SJSA1 (cell line): ENCODE results near the gene NRIP2. TPM values are rescaled to one million over a fixed set of nuclear protein-coding genes. Genes with fewer than 3 reads are reported as not detected.

Experiments
- DNase-seq, 2 experiments: peaks; one replicate each; pipeline ENCODE4 v3.0.0-alpha.2; 2015 to 2020; ENCODE audit warnings: low spot score in 2 of 2, low read depth in 1 of 2
- H3K27ac ChIP-seq: fragments of 250-450 bp; sonication (Bioruptor Pico); 2 replicates; pipeline ENCODE4 v1.5.1; 2020; ENCODE audit warnings: mild to moderate bottlenecking, moderate library complexity
- H3K27me3 ChIP-seq: fragments of 250-450 bp; sonication (Bioruptor Pico); replicated peaks from 2 replicates; pipeline ENCODE4 v1.5.1; 2020; ENCODE audit warnings: mild to moderate bottlenecking, moderate library complexity
- H3K36me3 ChIP-seq: fragments of 250-450 bp; sonication (Bioruptor Pico); 2 replicates; pipeline ENCODE4 v1.5.1; 2020; ENCODE audit warnings: mild to moderate bottlenecking
- H3K4me1 ChIP-seq: fragments of 250-450 bp; sonication (Bioruptor Pico); replicated peaks from 2 replicates; pipeline ENCODE4 v1.6.1; 2021; ENCODE audit warnings: mild to moderate bottlenecking
- H3K4me3 ChIP-seq: fragments of 250-450 bp; sonication (Bioruptor Pico); 2 replicates; pipeline ENCODE4 v1.5.1; 2020; ENCODE audit warnings: mild to moderate bottlenecking
- H3K9me3 ChIP-seq: fragments of 250-450 bp; sonication (Bioruptor Pico); replicated peaks from 2 replicates; pipeline ENCODE4 v1.5.1; 2020; ENCODE audit warnings: mild to moderate bottlenecking
- total RNA-seq: library from RNA; depleted of rRNA; stranded (reverse); fragments of >200 nt; shearing (Covaris generic); gene quantifications from 2 replicates; pipeline ENCODE4 v1.2.3, GENCODE V29; 2014

Gene NRIP2
- total RNA-seq, 1 experiment from 2014 or later, result 0.32 TPM

DNA sequence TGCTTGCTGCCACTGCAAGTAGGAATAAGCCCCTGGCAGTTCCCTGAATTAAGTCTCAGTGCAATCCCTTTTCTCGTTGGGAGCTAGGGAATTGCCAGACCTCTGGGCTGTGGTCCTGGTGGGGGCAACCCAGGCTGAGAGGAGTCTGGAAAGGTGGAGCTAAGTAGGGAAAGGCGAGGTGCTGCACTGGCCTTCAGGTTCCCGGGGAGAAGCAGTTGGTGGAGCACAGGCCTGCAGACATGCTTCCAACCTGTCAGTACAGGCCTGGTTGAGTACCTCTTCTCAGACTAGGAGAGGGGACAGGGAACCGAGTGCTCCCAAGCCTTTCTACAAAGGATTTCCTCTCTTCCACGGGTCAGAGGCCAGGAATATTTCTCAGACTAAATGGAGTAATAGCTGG lies 1.5 kb downstream of the NRIP2 start:
- no peaks in the 10 kb centered on the region for H3K9me3 ChIP-seq
- H3K4me1 ChIP-seq, result peaks cover 16% of the 10 kb centered on the region
- peaks cover 10% of the 10 kb centered on the region for H3K36me3 ChIP-seq
- H3K4me3 ChIP-seq, result no peak overlapping the region
- no peak overlapping the region for H3K27ac ChIP-seq
- no peak for DNase-seq
- no peaks in the 10 kb centered on the region for H3K27me3 ChIP-seq

DNA sequence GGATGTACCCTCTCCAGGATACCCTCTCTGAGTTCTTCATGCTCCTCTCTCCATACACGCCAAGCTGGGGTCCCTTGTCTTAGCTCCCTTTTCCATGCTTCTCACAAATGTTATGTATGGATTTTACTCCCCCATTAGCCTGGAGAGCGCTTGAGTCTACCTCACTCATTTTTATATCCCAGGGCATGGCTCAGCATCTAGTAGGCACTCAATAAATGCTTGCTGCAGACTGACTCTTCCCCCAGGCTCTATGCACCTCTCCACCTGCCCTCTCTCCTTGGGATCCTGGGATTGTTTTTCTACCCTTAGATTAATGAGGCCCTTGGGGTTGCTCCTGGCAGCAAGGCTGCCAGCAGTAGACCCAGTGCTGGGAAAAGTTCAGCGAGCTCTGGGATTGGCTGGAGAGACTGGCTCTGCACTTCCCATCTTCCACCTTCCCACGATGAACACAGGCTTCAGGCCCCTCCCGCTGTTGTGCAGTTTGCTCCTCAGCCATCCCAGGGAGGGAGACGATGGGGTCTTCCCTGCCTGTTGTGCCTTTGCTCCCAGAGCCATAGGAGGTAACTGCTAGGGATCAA lies 2.2 kb downstream of the NRIP2 start:
- Histone ChIP-seq H3K27me3 (no peaks in the 10 kb centered on the region), H3K27ac (no peak overlapping the region), H3K4me3 (no peak overlapping the region), H3K4me1 (peaks cover 16% of the 10 kb centered on the region), H3K36me3 (peaks cover 17% of the 10 kb centered on the region), H3K9me3 (no peaks in the 10 kb centered on the region)
- DNase-seq, result no peak

DNA sequence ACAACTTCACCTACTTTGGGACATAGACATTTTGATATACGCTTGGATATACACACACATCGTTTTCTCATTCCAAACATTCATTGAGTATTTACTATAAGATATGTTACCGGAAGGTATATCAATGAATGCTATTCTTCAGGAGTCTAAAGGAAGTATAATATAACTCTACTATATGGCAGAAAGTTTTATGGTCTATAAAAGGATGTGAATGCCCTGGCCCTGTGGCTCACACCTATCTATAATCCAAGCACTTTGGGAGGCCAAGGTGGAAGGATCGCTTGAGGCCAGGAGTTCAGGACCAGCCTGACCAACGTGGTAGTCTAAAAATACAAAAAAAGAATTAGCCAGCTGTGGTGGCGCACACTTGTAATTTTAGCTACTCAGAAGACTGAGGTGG lies 5.6 kb downstream of the NRIP2 start:
- Histone ChIP-seq H3K27me3 (no peaks in the 10 kb centered on the region), H3K9me3 (no peaks in the 10 kb centered on the region), H3K27ac (no peak overlapping the region), H3K4me3 (no peak overlapping the region), H3K36me3 (peaks cover 48% of the 10 kb centered on the region), H3K4me1 (peaks cover 8% of the 10 kb centered on the region)
- DNase-seq, result no peak

DNA sequence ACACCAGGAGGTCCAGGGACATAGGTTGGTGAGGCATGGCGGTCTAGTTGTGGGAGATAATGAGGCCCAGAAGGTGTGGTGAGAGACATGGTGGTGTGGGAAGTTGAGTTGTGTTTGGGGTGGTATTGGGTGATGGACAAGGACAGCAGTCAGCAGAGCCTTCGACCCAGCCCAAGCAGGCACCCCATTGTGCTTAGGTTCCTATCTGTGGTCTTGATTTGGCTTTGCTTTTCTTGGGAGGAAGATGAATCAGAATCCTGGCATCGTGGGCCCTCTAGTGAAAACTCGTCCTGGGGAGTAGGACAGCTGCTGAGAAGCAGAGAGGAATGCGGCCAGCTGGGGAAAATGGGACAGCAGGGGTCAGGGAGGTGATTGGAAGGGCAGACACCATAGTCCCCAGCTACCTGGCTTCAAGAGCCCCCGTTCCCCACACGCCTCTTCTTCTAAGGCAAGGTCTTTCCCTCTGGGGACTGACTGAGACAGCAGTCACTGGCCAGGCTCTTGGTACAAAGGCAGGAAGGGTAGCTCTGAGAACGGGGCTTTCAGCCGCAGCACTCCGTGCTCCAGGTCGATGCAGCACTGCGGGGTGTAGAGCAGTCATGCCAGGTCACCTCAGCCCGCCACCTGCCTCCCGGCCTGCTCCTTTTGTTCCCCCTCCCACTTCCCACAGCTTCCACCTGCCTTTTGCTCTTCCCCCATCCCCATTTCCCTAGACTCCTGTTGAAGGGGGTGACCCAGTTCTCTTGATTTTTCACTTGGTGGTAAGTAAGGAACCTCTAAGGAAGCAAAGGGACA lies 7.9 kb downstream of the NRIP2 start:
- H3K27me3 ChIP-seq, result no peaks in the 10 kb centered on the region
- H3K4me3 ChIP-seq, result no peak overlapping the region
- DNase-seq, result no peak
- no peak overlapping the region for H3K27ac ChIP-seq
- H3K4me1 ChIP-seq, result peaks cover 10% of the 10 kb centered on the region
- H3K9me3 ChIP-seq, result no peaks in the 10 kb centered on the region
- H3K36me3 ChIP-seq, result peaks cover 70% of the 10 kb centered on the region

DNA sequence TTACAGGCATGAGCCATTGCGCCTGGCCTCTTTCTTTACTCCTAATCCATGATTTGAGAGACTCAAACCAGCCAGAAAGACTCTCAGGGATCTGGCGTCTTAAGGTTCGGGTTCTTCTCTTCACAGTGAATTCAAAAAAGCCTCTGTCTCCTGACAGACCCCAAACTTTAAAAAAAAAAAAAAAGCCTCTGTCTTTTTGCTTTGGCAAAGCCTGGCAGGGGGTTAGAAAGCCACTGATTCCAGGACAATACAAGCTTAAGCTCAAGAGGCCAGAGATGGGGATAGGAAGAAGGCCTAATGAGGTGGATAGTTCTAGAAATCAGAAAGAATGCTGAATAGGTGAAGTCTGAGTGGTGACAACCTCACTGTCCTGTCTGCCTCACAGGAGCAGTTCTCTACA lies 8.8 kb downstream of the NRIP2 start:
- Histone ChIP-seq H3K4me3 (no peak overlapping the region), H3K36me3 (peaks cover 76% of the 10 kb centered on the region), H3K27me3 (no peaks in the 10 kb centered on the region), H3K9me3 (no peaks in the 10 kb centered on the region), H3K4me1 (peaks cover 10% of the 10 kb centered on the region), H3K27ac (no peak overlapping the region)
- no peak for DNase-seq

DNA sequence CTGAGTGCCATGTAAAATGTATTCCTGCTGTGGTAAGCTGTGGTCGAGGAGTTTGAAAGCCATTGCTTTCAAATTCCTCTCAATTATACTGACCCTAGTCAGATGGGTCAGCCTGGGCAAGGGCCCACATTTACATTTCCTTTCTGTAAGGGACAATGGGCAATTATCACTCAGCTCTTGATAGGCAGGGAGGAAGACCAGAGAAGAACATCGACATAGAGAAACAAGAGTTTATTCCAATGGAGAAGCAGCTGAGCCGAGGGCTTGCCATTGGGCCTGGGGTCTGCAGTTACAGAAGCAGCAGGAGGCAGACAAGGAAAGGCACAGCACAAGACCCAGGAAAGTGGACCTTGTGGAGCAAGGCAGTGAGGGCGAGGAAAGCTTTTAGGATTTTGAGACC lies 9.7 kb downstream of the NRIP2 start:
- Histone ChIP-seq H3K4me1 (peaks cover 10% of the 10 kb centered on the region), H3K4me3 (no peak overlapping the region), H3K36me3 (peaks cover 82% of the 10 kb centered on the region), H3K27me3 (no peaks in the 10 kb centered on the region), H3K27ac (peak overlapping the region; percentile 17; the same call in 1 of the 2 replicates), H3K9me3 (no peaks in the 10 kb centered on the region)
- DNase-seq, result no peak

DNA sequence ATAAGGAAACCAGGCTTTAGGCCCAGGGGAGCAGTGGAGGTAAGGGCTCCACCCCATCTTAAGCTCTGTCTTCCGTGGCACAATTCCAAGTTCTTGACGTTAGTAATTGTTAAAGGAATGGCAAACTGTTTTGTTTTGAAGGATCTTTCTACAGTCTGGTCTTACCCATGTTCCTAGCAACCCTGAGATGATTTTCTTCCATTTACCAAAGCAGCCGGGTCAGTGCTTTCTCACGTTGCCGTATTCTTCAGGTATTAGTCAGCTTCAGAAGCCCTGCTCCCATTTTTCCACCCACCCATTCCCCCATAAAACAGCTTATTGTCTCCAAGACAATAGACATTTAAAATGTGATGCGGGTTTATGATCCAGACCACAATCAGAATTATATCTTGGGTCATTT lies 10.3 kb downstream of the NRIP2 start:
- Histone ChIP-seq H3K27ac (peak overlapping the region; percentile 17; the same call in 1 of the 2 replicates), H3K36me3 (peaks cover 88% of the 10 kb centered on the region), H3K27me3 (no peaks in the 10 kb centered on the region), H3K4me1 (peaks cover 10% of the 10 kb centered on the region), H3K4me3 (no peak overlapping the region), H3K9me3 (no peaks in the 10 kb centered on the region)
- DNase-seq, result no peak

DNA sequence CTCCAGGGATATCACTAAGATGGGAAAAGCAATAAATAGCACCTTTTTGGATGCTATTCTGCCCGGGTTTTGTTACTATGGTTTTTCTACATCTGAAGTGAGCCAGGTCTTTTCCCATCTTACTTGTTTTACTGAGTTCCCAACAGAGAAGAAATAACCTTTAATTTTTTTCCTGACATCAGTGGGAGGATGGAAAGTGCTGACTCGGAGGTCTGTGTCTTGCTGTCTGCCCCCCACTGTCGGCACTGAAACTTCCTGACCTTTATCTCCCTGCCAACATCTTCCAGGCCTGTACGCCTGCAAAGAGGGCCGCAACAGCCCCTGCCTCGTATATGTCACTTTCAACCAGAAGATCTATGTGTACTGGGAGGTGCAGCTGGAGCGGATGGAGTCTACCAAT lies 11.4 kb downstream of the NRIP2 start:
- no peak overlapping the region for H3K27ac ChIP-seq
- peaks cover 86% of the 10 kb centered on the region for H3K36me3 ChIP-seq
- H3K27me3 ChIP-seq, result no peaks in the 10 kb centered on the region
- H3K4me1 ChIP-seq, result peaks cover 10% of the 10 kb centered on the region
- no peak overlapping the region for H3K4me3 ChIP-seq
- no peak for DNase-seq
- no peaks in the 10 kb centered on the region for H3K9me3 ChIP-seq

DNA sequence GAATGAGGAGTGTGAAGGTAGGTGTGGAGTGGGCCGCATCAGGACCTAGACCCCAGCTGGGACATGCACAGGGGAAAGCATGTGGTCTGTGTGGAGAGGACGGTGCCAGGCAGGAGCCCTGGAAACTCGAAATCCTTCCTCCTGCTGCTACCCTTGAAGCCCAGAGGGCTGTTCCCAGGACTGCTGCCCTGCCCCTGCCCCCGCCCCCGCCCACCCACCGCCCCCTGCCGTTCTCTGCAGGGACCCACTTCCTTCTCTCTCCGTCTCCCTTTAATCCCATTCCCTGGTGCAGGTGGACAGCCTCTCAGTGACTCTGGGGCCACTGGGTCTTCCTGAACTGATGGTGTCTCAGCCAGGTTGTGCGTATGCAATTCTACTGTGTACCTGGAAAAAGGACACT lies 14.4 kb downstream of the NRIP2 start:
- no peaks in the 10 kb centered on the region for H3K27me3 ChIP-seq

DNA sequence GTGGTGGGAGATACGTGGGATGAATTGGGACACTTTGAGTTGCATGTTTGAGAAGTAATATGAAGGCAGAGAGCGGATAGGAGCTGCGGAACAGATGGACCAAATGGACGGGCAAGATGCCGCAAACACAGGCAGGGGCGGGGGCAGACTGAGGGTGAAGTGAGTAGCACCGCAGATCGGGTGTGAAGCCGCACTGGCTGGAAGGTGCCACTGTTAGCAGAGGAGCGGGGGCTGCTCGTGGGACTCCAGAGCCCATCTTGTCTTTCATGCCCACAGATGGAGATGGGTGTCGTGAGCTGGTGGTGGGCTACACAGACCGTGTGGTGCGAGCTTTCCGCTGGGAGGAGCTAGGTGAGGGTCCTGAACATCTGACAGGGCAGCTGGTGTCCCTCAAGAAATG lies 15.0 kb downstream of the NRIP2 start:
- Histone ChIP-seq H3K27ac (no peak overlapping the region), H3K9me3 (no peaks in the 10 kb centered on the region), H3K27me3 (no peaks in the 10 kb centered on the region), H3K4me1 (peaks cover 8% of the 10 kb centered on the region), H3K4me3 (no peak overlapping the region), H3K36me3 (peaks cover 72% of the 10 kb centered on the region)
- no peak for DNase-seq

More for the DNA sequence above, 14.4 kb downstream of the NRIP2 start:
- H3K4me1 ChIP-seq, result peaks cover 10% of the 10 kb centered on the region
- H3K9me3 ChIP-seq, result no peaks in the 10 kb centered on the region
- peaks cover 75% of the 10 kb centered on the region for H3K36me3 ChIP-seq
- no peak for DNase-seq
- H3K27ac ChIP-seq, result no peak overlapping the region
- H3K4me3 ChIP-seq, result no peak overlapping the region

DNA sequence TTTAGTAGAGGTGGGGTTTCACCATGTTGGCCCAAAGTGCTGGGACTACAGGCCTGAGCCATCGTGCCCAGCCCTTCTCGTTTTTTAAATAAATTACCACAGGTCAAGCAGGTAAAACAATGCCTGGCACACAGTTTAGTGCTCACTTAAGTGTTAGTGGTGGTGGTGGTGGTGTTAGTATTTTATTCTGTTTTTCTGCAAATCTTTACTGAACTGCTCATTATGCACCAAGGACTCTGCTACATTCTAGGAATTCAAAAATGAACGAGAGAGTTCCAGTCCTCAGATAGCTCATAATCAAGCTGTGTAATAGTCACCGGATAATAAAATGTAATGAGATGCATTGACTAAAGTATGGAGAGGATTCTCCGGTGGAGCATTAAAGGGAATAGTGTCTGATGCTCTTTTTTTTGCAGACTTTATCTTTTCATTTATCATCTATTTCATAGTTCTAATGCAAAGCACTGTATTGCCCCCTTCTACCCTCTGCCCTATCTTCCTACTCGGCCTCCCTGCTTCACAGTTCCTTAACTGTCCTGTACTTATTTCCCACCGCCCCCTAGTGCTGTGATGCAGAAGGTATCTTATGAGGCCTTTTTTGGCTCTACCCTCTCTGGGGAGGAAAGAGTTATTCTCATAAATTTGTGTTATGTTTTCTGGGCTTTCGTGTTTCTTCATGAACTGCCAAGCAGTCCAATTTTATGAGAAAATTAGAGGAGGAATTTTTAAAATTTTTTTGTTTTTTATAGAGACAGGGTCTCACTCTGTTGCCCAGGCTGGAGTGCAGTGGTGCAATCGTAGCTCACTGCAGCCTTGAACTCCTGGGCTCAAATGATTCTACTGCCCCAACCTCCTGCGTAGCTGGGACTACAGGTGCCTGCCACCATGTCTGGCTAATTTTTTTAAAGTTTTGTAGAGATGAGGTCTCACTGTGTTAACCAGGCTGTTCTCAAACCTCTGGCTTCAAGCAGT lies 21.3 kb downstream of the NRIP2 start:
- Histone ChIP-seq H3K36me3 (peaks cover 26% of the 10 kb centered on the region), H3K27ac (peak overlapping the region; percentile 81), H3K4me3 (peak overlapping the region; percentile 69), H3K9me3 (no peaks in the 10 kb centered on the region), H3K27me3 (no peaks in the 10 kb centered on the region), H3K4me1 (0 out of 2 replicates have a peak, but pooled peaks cover 7% of the 10 kb centered on the region)
- DNase-seq, result peak; percentile 61 to 71

DNA sequence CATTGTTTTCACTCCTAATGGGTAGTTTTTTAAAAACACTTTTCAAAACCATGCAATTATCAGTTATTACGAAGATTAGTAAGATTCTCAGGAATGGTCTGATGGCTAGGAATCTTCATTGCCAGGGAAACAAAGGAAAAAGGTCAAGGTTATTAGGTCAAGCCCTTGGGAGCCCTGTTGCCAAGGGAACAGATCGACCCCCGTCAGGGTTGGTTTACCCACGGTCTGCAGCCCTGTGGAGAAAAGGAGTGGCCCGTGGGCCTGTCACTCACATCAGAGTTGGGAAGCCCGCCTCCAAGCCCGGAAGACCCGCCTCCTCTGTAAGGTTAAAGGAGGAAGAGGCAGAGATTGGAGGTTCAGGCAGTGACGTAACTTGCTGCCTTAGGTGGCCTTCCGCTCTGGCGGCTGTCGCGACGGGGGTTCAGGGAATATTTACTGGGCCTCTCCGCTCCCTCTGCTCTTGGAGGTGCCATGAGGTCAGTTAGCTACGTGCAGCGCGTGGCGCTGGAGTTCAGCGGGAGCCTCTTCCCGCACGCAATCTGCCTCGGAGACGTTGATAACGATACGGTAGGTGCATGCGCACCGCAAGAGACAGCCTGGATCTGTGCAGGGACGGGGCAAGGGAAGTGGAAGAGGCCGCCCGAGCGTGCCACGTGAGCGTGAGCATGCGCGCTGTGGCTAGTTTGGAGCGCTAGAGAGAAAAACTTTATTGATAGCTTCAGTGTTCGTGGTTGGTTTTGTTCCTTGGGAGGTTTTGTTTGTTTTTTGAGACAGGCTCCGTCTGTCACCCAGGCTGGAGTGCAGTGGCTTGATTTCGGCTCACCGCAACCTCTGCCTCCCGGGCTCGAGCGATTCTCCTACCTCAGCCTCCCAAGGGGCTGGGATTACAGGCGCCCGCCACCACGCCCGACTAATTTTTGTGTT lies 22.3 kb downstream of the NRIP2 start, which contains the start of gene ITFG2:
TSS of gene ITFG2 (plus strand) at position 379 of the 924 bp plus-strand sequence. CDS start at position 472, 93 bp downstream.
- H3K9me3 ChIP-seq, result no peaks in the 10 kb centered on the region
- peak within 1 kb of the TSS; percentile 69 for H3K4me3 ChIP-seq
- H3K4me1 ChIP-seq, result 0 out of 2 replicates have a peak, but pooled peaks cover 7% of the 10 kb centered on the region
- H3K27me3 ChIP-seq, result no peaks in the 10 kb centered on the region
- H3K27ac ChIP-seq, result peak within 1 kb of the TSS; percentile 81
- H3K36me3 ChIP-seq, result peaks cover 19% of the 10 kb centered on the region
- DNase-seq, result peak; percentile 99 to 100

DNA sequence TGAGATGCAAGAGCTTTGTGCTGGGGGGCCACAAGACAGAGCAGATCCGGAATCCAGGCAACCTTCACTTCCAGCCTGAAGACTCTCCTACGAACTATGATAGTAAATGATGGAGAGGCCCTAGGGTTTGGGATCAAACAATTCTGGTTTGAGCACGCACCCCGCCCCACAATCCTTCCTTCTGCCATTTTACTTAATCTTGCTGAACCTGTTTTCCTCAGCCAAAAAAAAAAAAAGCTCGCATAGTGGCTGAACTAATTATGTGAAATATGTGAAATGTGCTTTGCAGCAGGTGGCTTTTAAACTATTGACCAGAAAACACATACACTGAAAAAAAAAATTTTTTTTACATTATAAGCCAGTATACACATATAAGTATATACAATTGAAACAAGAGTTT lies 23.0 kb downstream of the NRIP2 start:
- H3K27me3 ChIP-seq, result no peaks in the 10 kb centered on the region
- DNase-seq, result no peak
- H3K4me1 ChIP-seq, result 0 out of 2 replicates have a peak, but pooled peaks cover 7% of the 10 kb centered on the region
- peak overlapping the region; percentile 69 for H3K4me3 ChIP-seq
- no peaks in the 10 kb centered on the region for H3K9me3 ChIP-seq
- no peak overlapping the region; the same call in 1 of the 2 replicates for H3K27ac ChIP-seq
- H3K36me3 ChIP-seq, result peaks cover 20% of the 10 kb centered on the region
